ENCODE data around the gene NUBP2.

NUBP2 gene

GRCh38 chr16:1825864-1826690 lies 43.3 kb downstream of the NUBP2 start:
- ChIA-PET POLR2A (interaction anchor here (1.0 to 1.9 kb wide), 4 partner anchors 14 to 139 kb away, joined by 3 to 12 read pairs (median 7); partner anchors contain the start of genes NUBP2, RPS2 and SPSB3), CTCF (interaction anchor here (1.1 kb wide), 1 partner anchor 129 kb away, joined by 4 read pairs; no protein-coding TSS in a partner anchor)
- H3K9me3 ChIP-seq (ENCODE audit: control insufficient read depth, insufficient read depth, low read depth, low read length), result no peaks in the 10 kb centered on the region
- peak overlapping the region; percentile 97 for H3K4me3 ChIP-seq (ENCODE audit: low read depth, low read length)
- H3K4me1 ChIP-seq (ENCODE audit: control insufficient read depth, insufficient read depth, low read length), result no peaks in the 10 kb centered on the region
- H3K27ac ChIP-seq (ENCODE audit: extremely low read depth, low read depth, low read length), result peak overlapping the region; percentile 78; the same call in 1 of the 2 replicates
- peaks cover 0 to 28% of the 10 kb centered on the region in 2 experiments; a peak in 2 of 3 replicates for H3K36me3 ChIP-seq (ENCODE audit: control insufficient read depth in 2 of 2, insufficient read depth in 1 of 2, low read length in 2 of 2)
- TF ChIP-seq ZNF248 (tag by site-specific recombination; IDR thresholded peaks at IDR 0.05) (no peak), GLIS1 (tag by site-specific recombination; IDR thresholded peaks at IDR 0.05) (peak; percentile 52; the same call in 1 of the 2 replicates), ZFHX2 (tag by site-specific recombination; conservative IDR thresholded peaks at IDR 0.05) (no peak), ZSCAN5A (tag by site-specific recombination; IDR thresholded peaks at IDR 0.05) (no peak), BCL11B (tag by site-specific recombination; IDR thresholded peaks at IDR 0.05; ENCODE audit: low read depth) (no peak), KLF16 (tag by site-specific recombination; IDR thresholded peaks at IDR 0.05) (no peak), PRDM4 (tag by site-specific recombination; IDR thresholded peaks at IDR 0.05) (peak; percentile 36; the same call in 1 of the 2 replicates), ZIC2 (tag by site-specific recombination; IDR thresholded peaks at IDR 0.05) (peak; percentile 50; the same call in 1 of the 2 replicates), ZNF366 (tag by site-specific recombination; conservative IDR thresholded peaks at IDR 0.05) (no peak), KLF1 (tag by site-specific recombination; IDR thresholded peaks at IDR 0.05) (0 out of 2 replicates have a peak, but pooled peaks have one; percentile 24), ZNF184 (tag by site-specific recombination; IDR thresholded peaks at IDR 0.05) (no peak), ZBTB26 (tag by site-specific recombination; optimal IDR thresholded peaks at IDR 0.05) (peak; percentile 21), ZNF571 (tag by site-specific recombination; IDR thresholded peaks at IDR 0.05) (no peak), ZNF501 (tag by site-specific recombination; IDR thresholded peaks at IDR 0.05) (no peak), ELK4 (IDR thresholded peaks at IDR 0.05; ENCODE audit: borderline replicate concordance, low read depth, low read length) (no peak), ZNF274 (IDR thresholded peaks at IDR 0.05; ENCODE audit: low read length) (no peak), ZNF274 (tag by site-specific recombination; IDR thresholded peaks at IDR 0.05; ENCODE audit: borderline replicate concordance) (no peak), HOXA7 (CRISPR knock-in tag; IDR thresholded peaks at IDR 0.05; ENCODE audit: borderline replicate concordance) (no peak), ZBTB20 (tag by site-specific recombination; IDR thresholded peaks at IDR 0.05) (peak; percentile 67; the same call in 1 of the 2 replicates), ZNF202 (tag by site-specific recombination; IDR thresholded peaks at IDR 0.05; ENCODE audit: borderline replicate concordance) (no peak), ZNF19 (tag by site-specific recombination; IDR thresholded peaks at IDR 0.05; ENCODE audit: low read depth) (no peak), ZNF10 (tag by site-specific recombination; IDR thresholded peaks at IDR 0.05) (no peak), YY2 (tag by site-specific recombination; IDR thresholded peaks at IDR 0.05) (0 out of 2 replicates have a peak, but pooled peaks have one; percentile 35), YY1 (tag by site-specific recombination; IDR thresholded peaks at IDR 0.05) (0 out of 2 replicates have a peak, but pooled peaks have one; percentile 22), ZNF544 (tag by site-specific recombination; IDR thresholded peaks at IDR 0.05) (no peak), ZNF2 (tag by site-specific recombination; IDR thresholded peaks at IDR 0.05) (0 out of 2 replicates have a peak, but pooled peaks have one; percentile 35), ZSCAN30 (tag by site-specific recombination; IDR thresholded peaks at IDR 0.05) (0 out of 2 replicates have a peak, but pooled peaks have one; percentile 16), ZNF521 (tag by site-specific recombination; IDR thresholded peaks at IDR 0.05) (no peak), ZNF670 (tag by site-specific recombination; IDR thresholded peaks at IDR 0.05; ENCODE audit: low read depth) (no peak), ZNF843 (tag by site-specific recombination; IDR thresholded peaks at IDR 0.05) (no peak), SETDB1 (IDR thresholded peaks at IDR 0.05; ENCODE audit: insufficient read length, low read length) (no peak)

Data from HEK293 (cell line).